ENCODE measurements around the gene NPC1. TPM values are rescaled to one million over a fixed set of nuclear protein-coding genes. Genes with fewer than 3 reads are reported as not detected.
A peak's percentile ranks its signal among the peaks of the same experiment; 100 is the strongest.

NPC1 gene
- total RNA-seq, 1 donor from 2014 or later: 42.4 TPM

GRCh38 chr18:23540867-23541266 is 45.4 kb downstream of the NPC1 start:
- Mint-ChIP-seq H3K4me3 (ENCODE audit: unreplicated experiment) (no peak overlapping the region), H3K27me3 (ENCODE audit: low read depth, unreplicated experiment) (no peaks in the 10 kb centered on the region), H3K27ac (ENCODE audit: unreplicated experiment) (peak overlapping the region; percentile 93), H3K36me3 (ENCODE audit: low read depth, unreplicated experiment) (peaks cover 36% of the 10 kb centered on the region), H3K9me3 (ENCODE audit: unreplicated experiment) (no peaks in the 10 kb centered on the region), H3K4me1 (ENCODE audit: low read depth, unreplicated experiment) (peaks cover 54% of the 10 kb centered on the region)
- Histone ChIP-seq H3K79me2 (ENCODE audit: insufficient read depth, low read length) (no peaks in the 10 kb centered on the region), H3K27ac (ENCODE audit: low read depth, low read length) (peak overlapping the region; percentile 5), H3K4me1 (ENCODE audit: insufficient read depth, low read length) (no peaks in the 10 kb centered on the region), H3K9me3 (ENCODE audit: insufficient read depth, low read depth, low read length) (no peaks in the 10 kb centered on the region), H3K4me3 (ENCODE audit: insufficient read depth, low read depth, low read length) (no peak overlapping the region), H3K4me2 (ENCODE audit: low read length) (no peak overlapping the region), H2AFZ (ENCODE audit: low read depth, low read length) (no peak overlapping the region), H4K20me1 (ENCODE audit: insufficient read depth, low read length) (no peaks in the 10 kb centered on the region), H3K9ac (ENCODE audit: low read length) (no peak overlapping the region), H3K36me3 (ENCODE audit: insufficient read depth, low read length) (peaks cover 40% of the 10 kb centered on the region), H3K27me3 (ENCODE audit: insufficient read depth, low read length) (no peaks in the 10 kb centered on the region)
- TF ChIP-seq EZH2 (IDR thresholded peaks at IDR 0.05; ENCODE audit: insufficient read depth, low read length) (no peak), CTCF (IDR thresholded peaks at IDR 0.05; ENCODE audit: insufficient read depth, low read depth, low read length) (no peak)
- peak; percentile 9 for FAIRE-seq
- DNase-seq (ENCODE audit: low read depth): peak; percentile 78

- H3K4me1 Mint-ChIP-seq (ENCODE audit: low read depth, unreplicated experiment): peaks cover 54% of the 10 kb centered on the region
- no peak for FAIRE-seq
- H3K9ac ChIP-seq (ENCODE audit: low read length): no peak overlapping the region
Measured at GRCh38 chr18:23539911-23540525, 46.3 kb downstream of the NPC1 start.

More at GRCh38 chr18:23539911-23540525, 46.3 kb downstream of the NPC1 start:
- Histone ChIP-seq H3K4me3 (ENCODE audit: insufficient read depth, low read depth, low read length) (no peak overlapping the region), H3K27me3 (ENCODE audit: insufficient read depth, low read length) (no peaks in the 10 kb centered on the region), H3K4me1 (ENCODE audit: insufficient read depth, low read length) (no peaks in the 10 kb centered on the region), H3K4me2 (ENCODE audit: low read length) (no peak overlapping the region), H2AFZ (ENCODE audit: low read depth, low read length) (no peak overlapping the region), H3K79me2 (ENCODE audit: insufficient read depth, low read length) (no peaks in the 10 kb centered on the region), H3K9me3 (ENCODE audit: insufficient read depth, low read depth, low read length) (no peaks in the 10 kb centered on the region), H4K20me1 (ENCODE audit: insufficient read depth, low read length) (no peaks in the 10 kb centered on the region), H3K27ac (ENCODE audit: low read depth, low read length) (no peak overlapping the region), H3K36me3 (ENCODE audit: insufficient read depth, low read length) (peaks cover 47% of the 10 kb centered on the region)
- no peak for DNase-seq (ENCODE audit: low read depth)
- Mint-ChIP-seq H3K27ac (ENCODE audit: unreplicated experiment) (peak overlapping the region; percentile 93), H3K36me3 (ENCODE audit: low read depth, unreplicated experiment) (peaks cover 40% of the 10 kb centered on the region), H3K9me3 (ENCODE audit: unreplicated experiment) (peaks cover 2% of the 10 kb centered on the region), H3K4me3 (ENCODE audit: unreplicated experiment) (peak overlapping the region; percentile 23), H3K27me3 (ENCODE audit: low read depth, unreplicated experiment) (no peaks in the 10 kb centered on the region)
- TF ChIP-seq CTCF (IDR thresholded peaks at IDR 0.05; ENCODE audit: insufficient read depth, low read depth, low read length): no peak
- no peak for TF ChIP-seq EZH2 (IDR thresholded peaks at IDR 0.05; ENCODE audit: insufficient read depth, low read length)

Measured in astrocyte (in vitro differentiated cells and primary cell).